VCaP (cell line): ENCODE results near the gene HYAL1.

Source experiments
- H3K27ac ChIP-seq: fragments of 450-650 bp; 2 replicates; pipeline ENCODE4 v1.5.1; 2017
- CTCF ChIP-seq: fragments of 450-650 bp; conservative IDR thresholded peaks from 2 replicates; pipeline ENCODE4 v1.5.1; 2017; ENCODE audit warnings: mild to moderate bottlenecking, moderate library complexity

The HYAL1 gene

GRCh38 chr3:50345586-50346234 is 42.3 kb upstream of the HYAL1 start, which contains the start of gene ZMYND10:
ZMYND10 (minus strand) TSS chr3:50345732; CDS start chr3:50345579, 153 bp downstream.
- no peak for TF ChIP-seq CTCF
- peak within 1 kb of the TSS; percentile 58 for H3K27ac ChIP-seq

GRCh38 chr3:50345008-50345407 is 41.6 kb upstream of the HYAL1 start:
- no peak for TF ChIP-seq CTCF

GRCh38 chr3:50342813-50343633 is 39.6 kb upstream of the HYAL1 start:
- no peak overlapping the region for H3K27ac ChIP-seq
- TF ChIP-seq CTCF = no peak

More at GRCh38 chr3:50345008-50345407, 41.6 kb upstream of the HYAL1 start:
- peak overlapping the region; percentile 58; the same call in 1 of the 2 replicates for H3K27ac ChIP-seq

GRCh38 chr3:50341996-50342650 is 38.7 kb upstream of the HYAL1 start:
- H3K27ac ChIP-seq = no peak overlapping the region
- TF ChIP-seq CTCF = no peak

GRCh38 chr3:50341537-50341936 is 38.2 kb upstream of the HYAL1 start:
- H3K27ac ChIP-seq = no peak overlapping the region
- no peak for TF ChIP-seq CTCF

- no peak for TF ChIP-seq CTCF
- no peak within 1 kb of the TSS for H3K27ac ChIP-seq
Observed at GRCh38 chr3:50340448-50341329, 37.3 kb upstream of the HYAL1 start, which contains the start of gene RASSF1. RASSF1 (minus strand) TSS chr3:50340836; CDS start chr3:50340805, 31 bp downstream.
